ENCODE results near the gene PPP1R11. TPM values are rescaled to one million over a fixed set of nuclear protein-coding genes. Genes with fewer than 3 reads are reported as not detected.

The PPP1R11 gene
- total and polyA plus RNA-seq, 2 of the 13 experiments (the other 11 are each of a cell fraction or from before 2014, with no cell fraction given): 32.1 to 58.9 TPM

Small RNAs within 50 kb of the gene (small RNA-seq; reads per million reads assigned to genes)
- 0 reads per million in 3 experiments for gene RF02218 (ENCODE audit: insufficient read depth in 2 of 3, insufficient read length in 3 of 3, low read depth in 2 of 3, low replicate concordance in 1 of 3)
- gene RF02219 (ENCODE audit: insufficient read depth in 2 of 3, insufficient read length in 3 of 3, low read depth in 2 of 3, low replicate concordance in 1 of 3): 0 reads per million in 3 experiments
- 0 reads per million in 3 experiments for gene RF02220 (ENCODE audit: insufficient read depth in 2 of 3, insufficient read length in 3 of 3, low read depth in 2 of 3, low replicate concordance in 1 of 3)

Other genes with a start within 250 kb of the PPP1R11 start
- 0.15 and 0.29 TPM in 2 replicates for gene HLA-G, start 239.4 kb upstream of the PPP1R11 start, total RNA-seq (2016; rRNA removed; fragmentation: Illumina TruSeq; extraction: Trizol)
- gene HLA-G, start 239.4 kb upstream of the PPP1R11 start, polyA plus RNA-seq (2011; rRNA removed): 0.30 and 0.80 TPM in 2 replicates
- 131 and 345 TPM in 2 replicates for gene HLA-A, start 124.7 kb upstream of the PPP1R11 start, total RNA-seq (2016; rRNA removed; fragmentation: Illumina TruSeq; extraction: Trizol)
- gene HLA-A, start 124.7 kb upstream of the PPP1R11 start, polyA plus RNA-seq (2011; rRNA removed): 527 and 598 TPM in 2 replicates
- 79.8 and 106 TPM in 2 replicates for gene POLR1H, start 5.9 kb upstream of the PPP1R11 start, total RNA-seq (2016; rRNA removed; fragmentation: Illumina TruSeq; extraction: Trizol)
- 61.4 and 69.7 TPM in 2 replicates for gene POLR1H, start 5.9 kb upstream of the PPP1R11 start, polyA plus RNA-seq (2011; rRNA removed)
- gene RNF39, start 8.6 kb downstream of the PPP1R11 start, total RNA-seq (2016; rRNA removed; fragmentation: Illumina TruSeq; extraction: Trizol): 0.13 TPM in 2 replicates
- gene RNF39, start 8.6 kb downstream of the PPP1R11 start, polyA plus RNA-seq (2011; rRNA removed): 1.8 and 2.2 TPM in 2 replicates
- gene TRIM31, start 45.9 kb downstream of the PPP1R11 start, total RNA-seq (2016; rRNA removed; fragmentation: Illumina TruSeq; extraction: Trizol): 0.51 TPM in 1 of 2 replicates, not detected in the other
- gene TRIM31, start 45.9 kb downstream of the PPP1R11 start, polyA plus RNA-seq (2011; rRNA removed): 0.13 and 0.33 TPM in 2 replicates
- gene TRIM40, start 68.9 kb downstream of the PPP1R11 start, total RNA-seq (2016; rRNA removed; fragmentation: Illumina TruSeq; extraction: Trizol): 0.13 TPM in 1 of 2 replicates, not detected in the other
- gene TRIM40, start 68.9 kb downstream of the PPP1R11 start, polyA plus RNA-seq (2011; rRNA removed): 0.58 and 0.88 TPM in 2 replicates
- 4.1 and 4.5 TPM in 2 replicates for gene TRIM10, start 94.0 kb downstream of the PPP1R11 start, total RNA-seq (2016; rRNA removed; fragmentation: Illumina TruSeq; extraction: Trizol)
- gene TRIM10, start 94.0 kb downstream of the PPP1R11 start, polyA plus RNA-seq (2011; rRNA removed): 6.8 and 7.6 TPM in 2 replicates
- 30.4 and 35.1 TPM in 2 replicates for gene TRIM15, start 96.3 kb downstream of the PPP1R11 start, total RNA-seq (2016; rRNA removed; fragmentation: Illumina TruSeq; extraction: Trizol)
- 38.2 and 41.7 TPM in 2 replicates for gene TRIM15, start 96.3 kb downstream of the PPP1R11 start, polyA plus RNA-seq (2011; rRNA removed)
- 38.7 and 46.2 TPM in 2 replicates for gene TRIM26, start 146.2 kb downstream of the PPP1R11 start, total RNA-seq (2016; rRNA removed; fragmentation: Illumina TruSeq; extraction: Trizol)
- gene TRIM26, start 146.2 kb downstream of the PPP1R11 start, polyA plus RNA-seq (2011; rRNA removed): 27.1 and 28.1 TPM in 2 replicates